ENCODE measurements around the gene TP63.

Gene TP63

GRCh38 chr3:189740156-189740555, 109.0 kb downstream of the TP63 start:
- TF ChIP-seq TCF12 (IDR thresholded peaks at IDR 0.05; ENCODE audit: low read depth) (no peak), YY1 (IDR thresholded peaks at IDR 0.05; ENCODE audit: low read depth) (no peak), CEBPB (IDR thresholded peaks at IDR 0.05) (no peak), EGR1 (IDR thresholded peaks at IDR 0.05) (no peak), MAX (IDR thresholded peaks at IDR 0.05) (no peak), REST (IDR thresholded peaks at IDR 0.05; ENCODE audit: low read depth) (no peak), CREB1 (IDR thresholded peaks at IDR 0.05; ENCODE audit: low read depth) (no peak), FOXM1 (IDR thresholded peaks at IDR 0.05; ENCODE audit: borderline replicate concordance, low read depth) (no peak), TEAD4 (IDR thresholded peaks at IDR 0.05) (no peak), EP300 (IDR thresholded peaks at IDR 0.05; ENCODE audit: borderline replicate concordance) (no peak), ZBTB7A (IDR thresholded peaks at IDR 0.05; ENCODE audit: low read depth) (no peak), USF1 (IDR thresholded peaks at IDR 0.05) (no peak), RAD21 (IDR thresholded peaks at IDR 0.05; ENCODE audit: low read depth) (no peak), TAF1 (IDR thresholded peaks at IDR 0.05; ENCODE audit: low read depth) (no peak), NFIC (IDR thresholded peaks at IDR 0.05) (no peak)

- TF ChIP-seq MAX (IDR thresholded peaks at IDR 0.05): no peak
- no peak for TF ChIP-seq TCF12 (IDR thresholded peaks at IDR 0.05; ENCODE audit: low read depth)
- no peak for TF ChIP-seq REST (IDR thresholded peaks at IDR 0.05; ENCODE audit: low read depth)
- no peak for TF ChIP-seq EGR1 (IDR thresholded peaks at IDR 0.05)
- TF ChIP-seq USF1 (IDR thresholded peaks at IDR 0.05): no peak
- no peak for TF ChIP-seq TAF1 (IDR thresholded peaks at IDR 0.05; ENCODE audit: low read depth)
- no peak for TF ChIP-seq RAD21 (IDR thresholded peaks at IDR 0.05; ENCODE audit: low read depth)
- TF ChIP-seq ZBTB7A (IDR thresholded peaks at IDR 0.05; ENCODE audit: low read depth): no peak
- TF ChIP-seq EP300 (IDR thresholded peaks at IDR 0.05; ENCODE audit: borderline replicate concordance): no peak
- no peak for TF ChIP-seq CREB1 (IDR thresholded peaks at IDR 0.05; ENCODE audit: low read depth)
- TF ChIP-seq NFIC (IDR thresholded peaks at IDR 0.05): no peak
- no peak for TF ChIP-seq YY1 (IDR thresholded peaks at IDR 0.05; ENCODE audit: low read depth)
- no peak for TF ChIP-seq TEAD4 (IDR thresholded peaks at IDR 0.05)
- no peak for TF ChIP-seq CEBPB (IDR thresholded peaks at IDR 0.05)
- no peak for TF ChIP-seq FOXM1 (IDR thresholded peaks at IDR 0.05; ENCODE audit: borderline replicate concordance, low read depth)
Measured at GRCh38 chr3:189744235-189744634, 113.0 kb downstream of the TP63 start.

GRCh38 chr3:189745622-189746021, 114.4 kb downstream of the TP63 start:
- TF ChIP-seq REST (IDR thresholded peaks at IDR 0.05; ENCODE audit: low read depth) (no peak), CEBPB (IDR thresholded peaks at IDR 0.05) (no peak), YY1 (IDR thresholded peaks at IDR 0.05; ENCODE audit: low read depth) (no peak), EP300 (IDR thresholded peaks at IDR 0.05; ENCODE audit: borderline replicate concordance) (no peak), RAD21 (IDR thresholded peaks at IDR 0.05; ENCODE audit: low read depth) (no peak), MAX (IDR thresholded peaks at IDR 0.05) (no peak)

- TF ChIP-seq EGR1 (IDR thresholded peaks at IDR 0.05) (no peak), REST (IDR thresholded peaks at IDR 0.05; ENCODE audit: low read depth) (no peak), USF1 (IDR thresholded peaks at IDR 0.05) (no peak), FOXM1 (IDR thresholded peaks at IDR 0.05; ENCODE audit: borderline replicate concordance, low read depth) (no peak)
Measured at GRCh38 chr3:189748046-189748445, 116.9 kb downstream of the TP63 start.
